Erythroblast (primary cell): ENCODE results near the gene PRRG4.

Experiments
- GATA1 ChIP-seq: IDR thresholded peaks from 2 replicates; pipeline ENCODE4 v1.6.1; 2011; ENCODE audit warnings: low read depth, mild to moderate bottlenecking, control low read depth, low read length, moderate library complexity
- POLR2A ChIP-seq: IDR thresholded peaks from 2 replicates; pipeline ENCODE4 v1.6.1; 2011; ENCODE audit warnings: mild to moderate bottlenecking, low read length

GRCh38 chr11:32894149-32894827 is 64.6 kb downstream of the PRRG4 start:
- peak; percentile 24 for TF ChIP-seq POLR2A
- no peak for TF ChIP-seq GATA1
